Activated CD4-positive, alpha-beta T cell treated with anti-CD3 and anti-CD28 coated beads, Interleukin-10, Interleukin-2, amounts not matched to agents 100 ng/mL and 50 ng/mL, durations not matched to agents 16 hours and 8 hours (primary cell): ENCODE data around the gene CCER1.

Source experiments
- DNase-seq: peaks from one replicate; pipeline ENCODE4 v3.0.0-alpha.2; 2020

CCER1 gene

DNA sequence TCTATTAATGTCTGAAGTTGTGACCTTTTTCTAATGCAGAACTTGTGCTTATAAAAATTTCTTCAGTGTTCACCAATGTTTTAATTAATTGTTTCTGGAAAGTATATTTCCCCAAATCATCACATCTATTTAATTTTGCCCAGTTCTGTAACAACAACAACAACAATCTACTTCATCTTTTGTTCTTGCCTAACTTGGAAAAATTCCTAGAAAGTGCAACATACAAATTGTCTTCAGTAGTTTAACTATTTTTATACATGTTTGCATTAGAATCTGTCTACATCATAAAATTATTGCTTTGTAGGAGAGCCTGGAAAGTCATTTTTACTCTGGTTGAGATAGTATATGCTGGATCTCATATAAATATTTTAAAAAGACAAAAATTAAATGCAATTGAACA lies 38.5 kb downstream of the CCER1 start:
- no peak for DNase-seq

GRCh38 chr12:90915353-90915752 lies 39.6 kb downstream of the CCER1 start:
- DNase-seq: no peak

- no peak for DNase-seq
These were observed 44.0 kb downstream of the CCER1 start for GRCh38 chr12:90910958-90911357.

- no peak for DNase-seq
These were observed 45.8 kb downstream of the CCER1 start for GRCh38 chr12:90909069-90909770.

DNA sequence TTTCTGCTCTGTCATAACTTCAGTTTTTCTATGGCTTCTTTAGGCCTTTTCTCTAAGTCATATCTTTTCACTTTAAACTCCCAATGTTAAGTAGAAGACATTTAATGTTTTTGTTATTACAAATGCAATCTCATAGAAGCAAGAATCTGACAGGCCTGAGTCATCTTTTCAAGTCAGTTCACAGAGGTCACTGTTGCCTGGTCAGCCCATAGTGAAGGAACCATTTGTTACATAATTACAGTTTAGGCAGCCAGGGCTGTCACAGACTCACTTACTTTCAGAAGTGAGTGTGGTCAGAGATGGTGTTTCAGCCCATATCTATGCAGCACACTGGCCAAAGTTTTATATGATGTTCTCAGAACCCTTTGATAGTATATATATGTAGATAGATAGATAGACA lies 46.5 kb downstream of the CCER1 start:
- DNase-seq: no peak

DNA sequence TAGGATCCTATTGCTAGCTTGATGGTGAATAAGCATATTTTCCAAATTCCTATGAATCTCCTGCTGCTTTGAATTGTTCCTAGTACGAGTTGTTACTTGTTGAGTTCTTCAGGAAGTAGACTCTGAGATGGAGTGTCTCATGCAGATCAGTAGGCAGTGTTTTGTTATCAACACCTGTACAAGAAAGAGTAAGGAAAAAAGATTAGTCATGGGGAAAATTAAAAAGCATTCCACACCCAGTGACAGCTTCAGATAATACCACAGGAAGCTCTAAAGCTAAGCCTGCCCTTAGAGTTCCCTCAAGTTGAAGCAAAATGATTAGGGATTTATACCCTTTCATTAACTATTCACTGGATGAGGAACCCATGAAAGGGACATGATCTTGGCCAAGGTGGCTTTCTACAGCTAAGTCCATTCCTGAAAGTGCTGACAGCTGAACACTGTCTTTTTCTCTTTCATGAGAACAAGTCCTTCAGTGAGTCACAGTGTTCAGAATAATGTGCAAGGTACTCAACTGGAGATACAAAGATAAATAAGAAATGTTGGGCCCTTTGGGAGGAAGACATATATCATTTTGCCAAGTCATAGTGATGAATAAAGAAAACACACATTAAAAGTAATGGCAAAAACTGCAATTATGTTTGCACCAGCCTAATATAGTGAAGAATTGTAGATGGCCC lies 49.1 kb downstream of the CCER1 start:
- DNase-seq: no peak

- DNase-seq: no peak
These were observed 52.4 kb downstream of the CCER1 start for GRCh38 chr12:90902596-90902995.
